Spleen (tissue), 7 donors: ENCODE measurements around the gene EFCAB9.

Experiments used
- POLR2A ChIP-seq, 3 donors: fragments of 450-650 bp; IDR thresholded peaks; one replicate each; pipeline ENCODE4 v1.5.1; 2017; ENCODE audit warnings: antibody characterized with exemption in 3 of 3, mild to moderate bottlenecking in 1 of 3
- POLR2AphosphoS5 ChIP-seq, 3 donors: sonication (generic); formaldehyde crosslinking; IDR thresholded peaks; one replicate each; pipeline ENCODE4 v1.5.1; 2017; ENCODE audit warnings: antibody characterized with exemption in 3 of 3
- TF ChIP-seq, protein P1 (sequence below), 11 experiments: fragments of 200-600 bp in 7 of 11; fragments of 450-650 bp in 4 of 11; sonication (generic) in 4 of 11; IDR thresholded peaks in 8 of 11; conservative IDR thresholded peaks in 3 of 11; 1 replicate in 7 of 11; 2 replicates in 4 of 11; pipeline versions ENCODE4 v1.4.0 to v1.8.0; 2016 to 2021; ENCODE audit warnings: antibody characterized with exemption in 11 of 11, inconsistent platforms in 4 of 11, mild to moderate bottlenecking in 1 of 11
- donor health status: DM: no; HTN: no; CAD: no; lungs with moderate emphysema.
- donor health status: DM: no; HTN: no; CAD: no.
- donor health status: DM: no; HTN: no; CAD: no.

DNA sequence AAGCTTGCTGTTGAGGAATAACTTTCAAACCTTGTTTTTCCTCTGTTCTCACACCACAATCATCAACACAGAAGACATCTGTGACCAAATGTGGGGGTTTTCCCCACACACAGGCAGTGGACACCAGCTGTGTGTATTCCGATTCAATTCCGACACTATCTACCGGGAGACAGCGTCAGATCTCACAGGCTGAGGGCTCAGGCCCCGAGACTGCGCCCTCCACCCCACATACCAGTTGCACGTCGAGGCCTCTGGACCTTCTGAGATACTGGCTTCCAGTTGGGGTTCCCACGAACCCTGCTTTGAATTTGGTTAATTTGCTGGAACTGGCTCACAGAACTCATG is 47.3 kb upstream of the EFCAB9 start:
- TF ChIP-seq, protein P1, sequence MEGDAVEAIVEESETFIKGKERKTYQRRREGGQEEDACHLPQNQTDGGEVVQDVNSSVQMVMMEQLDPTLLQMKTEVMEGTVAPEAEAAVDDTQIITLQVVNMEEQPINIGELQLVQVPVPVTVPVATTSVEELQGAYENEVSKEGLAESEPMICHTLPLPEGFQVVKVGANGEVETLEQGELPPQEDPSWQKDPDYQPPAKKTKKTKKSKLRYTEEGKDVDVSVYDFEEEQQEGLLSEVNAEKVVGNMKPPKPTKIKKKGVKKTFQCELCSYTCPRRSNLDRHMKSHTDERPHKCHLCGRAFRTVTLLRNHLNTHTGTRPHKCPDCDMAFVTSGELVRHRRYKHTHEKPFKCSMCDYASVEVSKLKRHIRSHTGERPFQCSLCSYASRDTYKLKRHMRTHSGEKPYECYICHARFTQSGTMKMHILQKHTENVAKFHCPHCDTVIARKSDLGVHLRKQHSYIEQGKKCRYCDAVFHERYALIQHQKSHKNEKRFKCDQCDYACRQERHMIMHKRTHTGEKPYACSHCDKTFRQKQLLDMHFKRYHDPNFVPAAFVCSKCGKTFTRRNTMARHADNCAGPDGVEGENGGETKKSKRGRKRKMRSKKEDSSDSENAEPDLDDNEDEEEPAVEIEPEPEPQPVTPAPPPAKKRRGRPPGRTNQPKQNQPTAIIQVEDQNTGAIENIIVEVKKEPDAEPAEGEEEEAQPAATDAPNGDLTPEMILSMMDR (IDR thresholded peaks at IDR 0.05 in 8 of 11, conservative IDR thresholded peaks at IDR 0.05 in 3 of 11): no peak
- TF ChIP-seq POLR2A (IDR thresholded peaks at IDR 0.05) (no peak), POLR2AphosphoS5 (IDR thresholded peaks at IDR 0.05) (no peak)
